ENCODE results near the gene CORT. TPM values are rescaled to one million over a fixed set of nuclear protein-coding genes. Genes with fewer than 3 reads are reported as not detected.
"Not testable (repeated sequence)": the region's sequence is repeated elsewhere in the genome, so short reads cannot be mapped to it uniquely, and the experiment has no call there.

The CORT gene
- total RNA-seq (2014; rRNA removed; shearing (Covaris generic)): not detected in 2 replicates

- DNase-seq (ENCODE audit: low spot score): no peak
Measured at GRCh38 chr1:10449751-10450150, at the start of gene CORT. Gene CORT (plus strand): TSS chr1:10450031. CDS start chr1:10450224, 193 bp downstream.

GRCh38 chr1:10401281-10401680, 48.5 kb upstream of the CORT start:
- no peak for DNase-seq (ENCODE audit: low spot score)

- DNase-seq (ENCODE audit: low spot score): peak; percentile 46
Measured at GRCh38 chr1:10402729-10403274, 47.0 kb upstream of the CORT start.

- DNase-seq (ENCODE audit: low spot score): no peak
Measured at GRCh38 chr1:10407201-10407600, 42.6 kb upstream of the CORT start.

- peak; percentile 57 for DNase-seq (ENCODE audit: low spot score)
Measured at GRCh38 chr1:10415211-10415930, 34.5 kb upstream of the CORT start.

- not testable (repeated sequence) for DNase-seq (ENCODE audit: low spot score)
Measured at GRCh38 chr1:10415967-10416366, 33.9 kb upstream of the CORT start.

- DNase-seq (ENCODE audit: low spot score): not testable (repeated sequence)
Measured at GRCh38 chr1:10418741-10419140, 31.1 kb upstream of the CORT start.

- no peak for DNase-seq (ENCODE audit: low spot score)
Measured at GRCh38 chr1:10419351-10419750, 30.5 kb upstream of the CORT start.

GRCh38 chr1:10421637-10422036, 28.2 kb upstream of the CORT start:
- DNase-seq (ENCODE audit: low spot score): no peak

- DNase-seq (ENCODE audit: low spot score): no peak
Measured at GRCh38 chr1:10424034-10424433, 25.8 kb upstream of the CORT start.

- no peak for DNase-seq (ENCODE audit: low spot score)
Measured at GRCh38 chr1:10424651-10425050, 25.2 kb upstream of the CORT start.

GRCh38 chr1:10425826-10426534, 23.9 kb upstream of the CORT start:
- DNase-seq (ENCODE audit: low spot score): not testable (repeated sequence)

- DNase-seq (ENCODE audit: low spot score): not testable (repeated sequence)
Measured at GRCh38 chr1:10426535-10426848, 23.3 kb upstream of the CORT start.

GRCh38 chr1:10428984-10429383, 20.8 kb upstream of the CORT start:
- no peak for DNase-seq (ENCODE audit: low spot score)

- no peak for DNase-seq (ENCODE audit: low spot score)
Measured at GRCh38 chr1:10429868-10430215, 20.0 kb upstream of the CORT start.

GRCh38 chr1:10430216-10431069, 19.4 kb upstream of the CORT start, which contains the start of gene CENPS:
Gene CENPS (plus strand): TSS chr1:10430433. CDS start chr1:10430518, 85 bp downstream.
- peak; percentile 61 for DNase-seq (ENCODE audit: low spot score)

GRCh38 chr1:10431070-10431730, 18.6 kb upstream of the CORT start:
- DNase-seq (ENCODE audit: low spot score): no peak

- DNase-seq (ENCODE audit: low spot score): no peak
Measured at GRCh38 chr1:10432910-10433700, 16.7 kb upstream of the CORT start.

- no peak for DNase-seq (ENCODE audit: low spot score)
Measured at GRCh38 chr1:10433790-10434189, 16.0 kb upstream of the CORT start.

- no peak for DNase-seq (ENCODE audit: low spot score)
Measured at GRCh38 chr1:10434590-10434989, 15.2 kb upstream of the CORT start.

GRCh38 chr1:10437052-10437451, 12.8 kb upstream of the CORT start:
- DNase-seq (ENCODE audit: low spot score): no peak

Measured in A172 (cell line).